Choroid plexus epithelial cell (primary cell): ENCODE data around the gene GLRX.

ENCODE experiments used
- DNase-seq: peaks from one replicate; pipeline ENCODE4 v3.0.0-alpha.2; 2010; ENCODE audit warnings: low read depth
- H3K4me3 ChIP-seq: 2 replicates; pipeline ENCODE4 v1.5.1; 2011; ENCODE audit warnings: low read depth, mild to moderate bottlenecking, control low read depth, low read length, moderate library complexity
- TF ChIP-seq, protein P1 (sequence below): conservative IDR thresholded peaks from 2 replicates; pipeline ENCODE4 v1.5.1; 2011; ENCODE audit warnings: low read depth, mild to moderate bottlenecking, control low read depth, inconsistent platforms, low read length, moderate library complexity

The GLRX gene

GRCh38 chr5:95826949-95827891, 4.7 kb upstream of the GLRX start:
- no peak for DNase-seq
- no peak overlapping the region for H3K4me3 ChIP-seq
- TF ChIP-seq, protein P1, sequence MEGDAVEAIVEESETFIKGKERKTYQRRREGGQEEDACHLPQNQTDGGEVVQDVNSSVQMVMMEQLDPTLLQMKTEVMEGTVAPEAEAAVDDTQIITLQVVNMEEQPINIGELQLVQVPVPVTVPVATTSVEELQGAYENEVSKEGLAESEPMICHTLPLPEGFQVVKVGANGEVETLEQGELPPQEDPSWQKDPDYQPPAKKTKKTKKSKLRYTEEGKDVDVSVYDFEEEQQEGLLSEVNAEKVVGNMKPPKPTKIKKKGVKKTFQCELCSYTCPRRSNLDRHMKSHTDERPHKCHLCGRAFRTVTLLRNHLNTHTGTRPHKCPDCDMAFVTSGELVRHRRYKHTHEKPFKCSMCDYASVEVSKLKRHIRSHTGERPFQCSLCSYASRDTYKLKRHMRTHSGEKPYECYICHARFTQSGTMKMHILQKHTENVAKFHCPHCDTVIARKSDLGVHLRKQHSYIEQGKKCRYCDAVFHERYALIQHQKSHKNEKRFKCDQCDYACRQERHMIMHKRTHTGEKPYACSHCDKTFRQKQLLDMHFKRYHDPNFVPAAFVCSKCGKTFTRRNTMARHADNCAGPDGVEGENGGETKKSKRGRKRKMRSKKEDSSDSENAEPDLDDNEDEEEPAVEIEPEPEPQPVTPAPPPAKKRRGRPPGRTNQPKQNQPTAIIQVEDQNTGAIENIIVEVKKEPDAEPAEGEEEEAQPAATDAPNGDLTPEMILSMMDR = no peak

DNA sequence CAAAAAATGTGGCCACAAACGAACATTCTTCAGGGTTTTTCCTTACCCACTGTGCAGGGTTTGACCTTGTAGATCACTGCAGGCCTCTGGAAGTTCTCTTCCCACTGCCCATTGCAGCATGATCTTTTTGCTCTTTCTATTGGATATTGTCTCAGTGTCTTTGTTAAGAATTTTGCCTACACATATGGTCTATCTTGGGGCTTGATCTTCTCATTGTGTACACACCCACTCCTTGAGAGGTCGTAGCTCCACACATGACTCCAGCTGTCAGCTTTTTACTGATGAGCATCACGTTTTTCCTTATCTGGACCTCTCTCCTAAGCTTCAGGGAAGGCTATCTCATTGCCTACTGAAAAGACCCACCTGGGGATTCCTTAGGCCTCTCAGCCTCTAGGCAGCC, 3.0 kb upstream of the GLRX start:
- no peak for DNase-seq
- no peak overlapping the region for H3K4me3 ChIP-seq
- TF ChIP-seq, protein P1 = no peak

DNA sequence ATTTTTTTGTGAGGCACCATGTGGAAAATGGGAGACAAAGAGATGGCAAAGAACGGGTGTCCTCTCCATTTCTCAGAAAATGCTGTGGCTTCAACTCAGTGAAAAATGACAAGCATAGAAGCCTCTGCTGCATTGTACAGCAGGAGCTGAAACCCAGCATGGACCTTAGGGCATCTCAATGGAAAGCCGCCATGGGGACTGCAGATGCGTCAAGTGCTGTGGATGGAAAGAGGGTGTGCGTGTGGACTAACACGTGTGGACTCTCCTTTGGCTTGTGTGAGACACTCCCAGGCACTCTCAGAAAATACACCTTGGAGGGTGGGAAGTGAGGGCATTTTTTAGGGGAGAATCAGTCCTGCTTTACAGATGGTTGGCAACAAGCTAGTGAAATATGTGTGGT, 2.2 kb upstream of the GLRX start:
- TF ChIP-seq, protein P1 = no peak
- no peak for DNase-seq
- no peak overlapping the region for H3K4me3 ChIP-seq

- peak; percentile 96 for DNase-seq
- TF ChIP-seq, protein P1 = peak; percentile 25
- H3K4me3 ChIP-seq = peak overlapping the region; percentile 77
Observed at GRCh38 chr5:95823738-95824609, 1.4 kb upstream of the GLRX start.

- no peak for DNase-seq
- TF ChIP-seq, protein P1 = no peak
- H3K4me3 ChIP-seq = peak overlapping the region; percentile 77
Observed at GRCh38 chr5:95823218-95823737, 752 bp upstream of the GLRX start.

GRCh38 chr5:95822043-95822541, 434 bp downstream of the GLRX start:
- H3K4me3 ChIP-seq = peak overlapping the region; percentile 77
- TF ChIP-seq, protein P1 = no peak
- DNase-seq = peak; percentile 48
